GM18873 (cell line): ENCODE results near the gene CD40LG.

Source experiments
- ATAC-seq: cut with Tn5 transposase; IDR thresholded peaks from one replicate; pipeline ENCODE4 v1.9.1; 2021; ENCODE audit warnings: mild to moderate bottlenecking, moderate library complexity, moderate number of reproducible peaks; ENCODE audit not compliant: unreplicated experiment, low FRiP score

CD40LG gene

DNA sequence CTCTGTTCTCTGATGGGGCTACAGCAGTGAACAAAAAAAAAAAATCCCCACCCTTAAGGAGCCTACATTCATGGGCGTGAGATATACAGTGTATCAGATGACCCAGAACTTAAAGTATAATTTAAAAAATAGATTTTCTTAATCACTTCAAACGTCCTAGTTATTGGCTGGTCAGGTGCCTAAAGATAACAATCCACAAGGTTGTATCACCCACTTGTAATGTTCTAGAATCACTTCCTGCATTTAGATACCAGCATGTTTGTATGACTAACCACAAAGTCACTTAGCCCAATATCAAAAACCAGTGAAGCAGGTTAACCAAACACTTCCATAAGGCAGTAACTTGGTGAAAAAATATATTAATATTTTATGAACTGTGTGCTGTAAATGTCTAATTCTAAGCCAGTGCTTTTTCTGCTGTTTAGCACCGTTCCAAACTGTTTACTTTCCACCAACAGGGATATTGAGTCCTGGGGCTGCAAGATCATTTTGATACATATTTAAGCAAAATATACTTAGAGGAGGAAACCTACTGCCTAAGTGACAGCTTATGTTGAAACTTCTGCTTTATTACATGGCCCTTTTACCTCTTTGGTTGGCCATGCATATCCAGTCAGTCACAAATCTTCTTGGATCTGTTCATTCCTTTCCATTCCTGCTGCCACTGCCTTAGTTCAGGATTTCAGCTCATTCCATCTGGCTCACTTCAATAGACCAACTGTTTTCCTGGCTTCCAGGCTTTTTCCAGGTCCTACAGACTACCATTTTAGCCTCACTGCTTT lies 43.3 kb downstream of the CD40LG start:
- no peak for ATAC-seq

GRCh38 chrX:136692271-136692670 lies 44.3 kb downstream of the CD40LG start:
- ATAC-seq: no peak

DNA sequence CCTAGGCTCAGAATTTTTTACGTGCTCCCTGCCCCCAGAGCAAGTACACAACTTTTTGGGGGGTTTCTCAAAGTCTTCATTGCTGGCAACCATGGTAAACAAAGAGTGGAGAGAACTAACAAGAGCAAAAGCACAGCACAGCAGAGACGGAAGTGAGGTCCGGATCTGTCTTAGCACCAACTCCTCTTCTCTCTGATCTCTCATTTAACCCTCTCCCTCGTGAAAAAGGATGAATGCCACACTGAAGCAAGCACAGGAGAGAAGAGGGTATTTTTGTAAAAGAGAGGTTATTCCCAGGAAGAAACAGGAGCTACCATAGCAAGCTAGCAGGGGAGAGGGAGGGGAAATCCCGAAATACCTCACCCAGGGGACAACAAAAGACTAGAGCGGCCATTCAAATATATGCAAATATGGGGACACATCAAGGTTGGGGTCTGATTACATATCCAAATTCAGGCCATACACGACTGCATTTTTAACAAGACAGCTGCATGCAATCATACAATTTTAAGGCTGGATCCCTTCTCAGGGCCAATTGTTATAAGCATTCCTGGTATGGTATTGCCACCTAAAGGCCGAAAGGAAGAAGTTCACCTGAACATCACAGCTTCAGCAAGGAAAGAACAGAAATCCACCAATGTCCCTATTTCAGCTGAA lies 46.6 kb downstream of the CD40LG start:
- ATAC-seq: peak; percentile 62

DNA sequence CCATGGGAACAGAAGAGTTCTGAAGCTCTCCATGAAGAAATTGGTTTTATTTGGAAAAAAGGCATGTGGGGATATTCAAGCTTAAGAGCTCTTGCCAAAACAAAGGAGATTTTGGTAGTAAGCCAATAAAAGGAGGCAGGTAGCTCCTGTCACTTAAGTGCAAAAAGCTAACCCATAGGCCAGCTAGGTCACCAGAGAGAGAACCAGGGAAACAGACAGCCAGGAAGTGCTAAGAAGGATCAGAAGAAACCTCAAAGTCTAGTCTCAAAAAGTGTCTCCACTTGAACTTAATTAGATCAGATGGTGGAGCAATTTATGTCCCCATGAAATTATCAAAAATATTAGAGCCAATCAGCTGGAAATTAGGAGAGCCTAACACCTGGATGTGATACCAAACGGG lies 49.2 kb downstream of the CD40LG start:
- ATAC-seq: no peak

GRCh38 chrX:136708348-136708747 lies 60.4 kb downstream of the CD40LG start:
- no peak for ATAC-seq
